ENCODE results near the gene FRMD4B.

FRMD4B gene

DNA sequence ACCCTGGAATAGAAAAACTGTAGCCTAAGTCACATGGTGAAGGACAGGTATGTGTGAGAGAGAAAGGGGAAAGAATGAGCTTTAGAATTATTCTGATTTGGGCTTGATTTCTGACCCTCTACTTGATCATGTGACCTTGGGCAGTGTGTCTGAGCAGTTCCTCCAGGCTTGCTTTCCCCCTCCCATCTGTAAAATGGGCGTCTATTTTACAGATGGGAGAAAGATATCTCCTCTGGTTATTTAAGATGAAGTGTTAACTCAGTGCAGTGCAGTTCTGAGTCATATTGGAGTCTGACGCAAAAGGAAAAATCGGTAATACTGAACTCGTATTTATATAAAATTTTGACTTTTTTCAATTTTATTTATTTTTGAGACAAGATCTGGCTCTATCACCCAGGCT, 225.4 kb downstream of the FRMD4B start:
- H3K27ac ChIP-seq (ENCODE audit: low read depth, low read length, severe bottlenecking) = no peak overlapping the region
- no CpG with 5 or more reads among the region's 4 CpGs for WGBS, 2 experiments (ENCODE audit: insufficient coverage in 2 of 2)
- no peaks in the 10 kb centered on the region for H3K4me1 ChIP-seq (ENCODE audit: control insufficient read depth, insufficient read depth, low read length, poor library complexity, severe bottlenecking)
- H3K4me3 ChIP-seq (ENCODE audit: extremely low read depth, insufficient read depth, low read length, poor library complexity, severe bottlenecking) = no peak overlapping the region
- H3K9me3 ChIP-seq (ENCODE audit: control insufficient read depth, low read length) = no peaks in the 10 kb centered on the region
- no peaks in the 10 kb centered on the region for H3K36me3 ChIP-seq (ENCODE audit: control insufficient read depth, insufficient read depth, low read length)

DNA sequence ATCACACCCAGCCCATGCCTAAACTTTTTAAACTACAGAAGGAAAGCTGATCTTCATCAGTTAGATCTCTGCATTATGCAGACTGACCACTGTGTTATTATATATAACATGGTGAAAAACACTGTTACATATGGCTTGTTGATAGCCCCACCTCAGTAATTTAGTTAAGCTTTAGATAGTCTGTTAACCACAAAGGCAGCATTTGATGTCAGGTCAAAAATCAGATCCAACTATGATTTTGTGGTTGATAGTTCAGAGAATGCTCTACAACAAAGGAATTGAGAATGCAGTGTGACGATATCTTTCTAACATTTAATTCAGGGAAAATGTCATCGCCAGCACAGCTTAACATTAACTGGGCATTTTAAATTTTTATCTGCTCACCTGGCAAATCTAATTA, 225.8 kb downstream of the FRMD4B start:
- Histone ChIP-seq H3K36me3 (ENCODE audit: control insufficient read depth, insufficient read depth, low read length) (no peaks in the 10 kb centered on the region), H3K27ac (ENCODE audit: low read depth, low read length, severe bottlenecking) (no peak overlapping the region), H3K9me3 (ENCODE audit: control insufficient read depth, low read length) (no peaks in the 10 kb centered on the region), H3K4me1 (ENCODE audit: control insufficient read depth, insufficient read depth, low read length, poor library complexity, severe bottlenecking) (no peaks in the 10 kb centered on the region), H3K4me3 (ENCODE audit: extremely low read depth, insufficient read depth, low read length, poor library complexity, severe bottlenecking) (no peak overlapping the region)
- no CpG with 5 or more reads among the region's 2 CpGs for WGBS, 2 experiments (ENCODE audit: insufficient coverage in 2 of 2)

DNA sequence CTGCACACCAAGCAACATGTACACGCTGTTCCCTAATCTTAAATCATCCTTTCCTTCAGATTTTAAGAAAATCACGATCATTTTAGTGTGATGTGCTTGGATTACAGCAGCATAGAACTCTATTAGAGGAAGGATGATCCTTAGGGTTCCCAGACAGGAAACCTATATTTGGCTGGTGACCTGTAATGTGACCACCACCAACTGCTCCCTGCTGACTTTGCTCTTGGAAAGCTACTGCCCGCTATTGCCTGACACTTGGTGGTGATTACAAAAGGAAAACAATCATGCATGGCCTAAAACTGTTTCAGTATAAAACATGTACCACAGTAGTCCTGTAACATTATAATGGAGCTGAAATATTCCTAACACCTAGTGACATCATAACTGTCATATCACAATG, 236.3 kb downstream of the FRMD4B start:
- Histone ChIP-seq H3K9me3 (ENCODE audit: control insufficient read depth, low read length) (no peaks in the 10 kb centered on the region), H3K36me3 (ENCODE audit: control insufficient read depth, insufficient read depth, low read length) (no peaks in the 10 kb centered on the region), H3K27ac (ENCODE audit: low read depth, low read length, severe bottlenecking) (no peak overlapping the region), H3K4me3 (ENCODE audit: extremely low read depth, insufficient read depth, low read length, poor library complexity, severe bottlenecking) (no peak overlapping the region), H3K4me1 (ENCODE audit: control insufficient read depth, insufficient read depth, low read length, poor library complexity, severe bottlenecking) (no peaks in the 10 kb centered on the region)
- WGBS, 2 experiments (ENCODE audit: insufficient coverage in 2 of 2) = 100% methylated on average over 1 of the region's 3 CpGs; no CpG with 5 or more reads in 1 of the 2 experiments

- Histone ChIP-seq H3K9me3 (ENCODE audit: control insufficient read depth, low read length) (no peaks in the 10 kb centered on the region), H3K4me3 (ENCODE audit: extremely low read depth, insufficient read depth, low read length, poor library complexity, severe bottlenecking) (no peak overlapping the region), H3K27ac (ENCODE audit: low read depth, low read length, severe bottlenecking) (no peak overlapping the region), H3K4me1 (ENCODE audit: control insufficient read depth, insufficient read depth, low read length, poor library complexity, severe bottlenecking) (peaks cover 7% of the 10 kb centered on the region), H3K36me3 (ENCODE audit: control insufficient read depth, insufficient read depth, low read length) (no peaks in the 10 kb centered on the region)
Observed at GRCh38 chr3:69145688-69146087, 240.2 kb downstream of the FRMD4B start.

DNA sequence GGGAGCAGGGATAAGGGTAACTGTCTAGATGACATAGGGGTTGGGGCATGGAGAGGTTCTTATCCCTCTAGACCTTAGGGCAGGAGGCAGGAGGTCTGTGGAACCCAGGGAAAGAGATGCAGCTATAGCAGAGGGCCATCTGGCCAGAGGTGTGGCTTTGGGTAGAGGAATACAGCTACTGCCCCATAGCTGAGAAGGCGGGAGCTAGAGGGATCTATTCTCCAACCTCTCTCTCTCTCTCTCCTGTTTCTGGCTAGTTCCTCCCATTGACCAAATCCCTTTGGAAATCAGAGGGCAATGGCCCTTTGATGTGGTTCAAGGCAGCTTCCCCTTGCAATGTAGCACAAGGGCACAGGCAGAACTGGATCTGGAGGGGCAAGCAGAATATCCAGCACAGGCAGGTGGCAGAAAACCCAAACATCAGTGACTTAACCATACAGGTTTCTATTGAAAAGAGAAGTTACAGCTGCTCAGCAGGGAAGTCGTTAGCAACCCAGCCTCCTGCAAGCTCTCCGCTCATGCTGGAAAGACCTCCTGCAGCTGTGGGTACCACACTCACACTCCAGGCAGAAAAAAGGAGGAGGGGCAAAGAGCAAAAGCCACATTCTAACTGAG, 241.2 kb downstream of the FRMD4B start:
- no peaks in the 10 kb centered on the region for H3K9me3 ChIP-seq (ENCODE audit: control insufficient read depth, low read length)
- WGBS, 2 experiments (ENCODE audit: insufficient coverage in 2 of 2) = 20% methylated on average over 1 of the region's 3 CpGs; no CpG with 5 or more reads in 1 of the 2 experiments
- no peaks in the 10 kb centered on the region for H3K36me3 ChIP-seq (ENCODE audit: control insufficient read depth, insufficient read depth, low read length)
- H3K27ac ChIP-seq (ENCODE audit: low read depth, low read length, severe bottlenecking) = no peak overlapping the region
- peaks cover 7% of the 10 kb centered on the region for H3K4me1 ChIP-seq (ENCODE audit: control insufficient read depth, insufficient read depth, low read length, poor library complexity, severe bottlenecking)
- H3K4me3 ChIP-seq (ENCODE audit: extremely low read depth, insufficient read depth, low read length, poor library complexity, severe bottlenecking) = no peak overlapping the region

DNA sequence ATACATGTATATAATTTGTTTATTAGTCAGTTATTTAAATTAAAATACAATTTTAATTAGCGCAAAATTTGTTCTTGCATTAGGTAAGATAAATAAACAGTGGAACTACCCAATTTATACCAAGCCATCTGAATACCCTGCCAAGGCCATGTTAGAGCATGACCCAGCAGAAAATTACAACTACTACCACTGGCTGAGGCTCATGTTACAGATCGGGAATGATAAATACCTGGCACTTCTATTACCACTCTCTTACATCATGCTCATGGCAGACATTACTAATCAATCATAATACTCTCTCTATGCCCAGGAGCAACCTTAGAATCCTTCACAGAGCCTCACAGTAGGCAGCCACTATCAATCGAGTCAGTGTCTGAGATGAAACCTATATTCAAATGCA, 242.3 kb downstream of the FRMD4B start:
- Histone ChIP-seq H3K27ac (ENCODE audit: low read depth, low read length, severe bottlenecking) (no peak overlapping the region), H3K36me3 (ENCODE audit: control insufficient read depth, insufficient read depth, low read length) (no peaks in the 10 kb centered on the region), H3K4me3 (ENCODE audit: extremely low read depth, insufficient read depth, low read length, poor library complexity, severe bottlenecking) (no peak overlapping the region), H3K9me3 (ENCODE audit: control insufficient read depth, low read length) (no peaks in the 10 kb centered on the region), H3K4me1 (ENCODE audit: control insufficient read depth, insufficient read depth, low read length, poor library complexity, severe bottlenecking) (peaks cover 7% of the 10 kb centered on the region)
- WGBS, 2 experiments (ENCODE audit: insufficient coverage in 2 of 2) = 63 to 80% methylated on average over 1 of the region's 3 CpGs

GRCh38 chr3:69142797-69143454, 243.0 kb downstream of the FRMD4B start:
- WGBS, 2 experiments (ENCODE audit: insufficient coverage in 2 of 2) = no CpG with 5 or more reads among the region's 4 CpGs
- H3K36me3 ChIP-seq (ENCODE audit: control insufficient read depth, insufficient read depth, low read length) = no peaks in the 10 kb centered on the region
- H3K4me1 ChIP-seq (ENCODE audit: control insufficient read depth, insufficient read depth, low read length, poor library complexity, severe bottlenecking) = peaks cover 7% of the 10 kb centered on the region

GRCh38 chr3:69142090-69142489, 243.8 kb downstream of the FRMD4B start:
- Histone ChIP-seq H3K4me1 (ENCODE audit: control insufficient read depth, insufficient read depth, low read length, poor library complexity, severe bottlenecking) (peaks cover 7% of the 10 kb centered on the region), H3K36me3 (ENCODE audit: control insufficient read depth, insufficient read depth, low read length) (no peaks in the 10 kb centered on the region), H3K4me3 (ENCODE audit: extremely low read depth, insufficient read depth, low read length, poor library complexity, severe bottlenecking) (no peak overlapping the region), H3K27ac (ENCODE audit: low read depth, low read length, severe bottlenecking) (no peak overlapping the region), H3K9me3 (ENCODE audit: control insufficient read depth, low read length) (no peaks in the 10 kb centered on the region)
- 67 to 90% methylated on average over 1 of the region's 3 CpGs for WGBS, 2 experiments (ENCODE audit: insufficient coverage in 2 of 2)

More at GRCh38 chr3:69142797-69143454, 243.0 kb downstream of the FRMD4B start:
- Histone ChIP-seq H3K4me3 (ENCODE audit: extremely low read depth, insufficient read depth, low read length, poor library complexity, severe bottlenecking) (no peak overlapping the region), H3K27ac (ENCODE audit: low read depth, low read length, severe bottlenecking) (no peak overlapping the region), H3K9me3 (ENCODE audit: control insufficient read depth, low read length) (no peaks in the 10 kb centered on the region)

GRCh38 chr3:69141313-69141712, 244.6 kb downstream of the FRMD4B start:
- peaks cover 7% of the 10 kb centered on the region for H3K4me1 ChIP-seq (ENCODE audit: control insufficient read depth, insufficient read depth, low read length, poor library complexity, severe bottlenecking)
- no peak overlapping the region for H3K4me3 ChIP-seq (ENCODE audit: extremely low read depth, insufficient read depth, low read length, poor library complexity, severe bottlenecking)
- H3K27ac ChIP-seq (ENCODE audit: low read depth, low read length, severe bottlenecking) = no peak overlapping the region
- H3K36me3 ChIP-seq (ENCODE audit: control insufficient read depth, insufficient read depth, low read length) = no peaks in the 10 kb centered on the region
- no peaks in the 10 kb centered on the region for H3K9me3 ChIP-seq (ENCODE audit: control insufficient read depth, low read length)

DNA sequence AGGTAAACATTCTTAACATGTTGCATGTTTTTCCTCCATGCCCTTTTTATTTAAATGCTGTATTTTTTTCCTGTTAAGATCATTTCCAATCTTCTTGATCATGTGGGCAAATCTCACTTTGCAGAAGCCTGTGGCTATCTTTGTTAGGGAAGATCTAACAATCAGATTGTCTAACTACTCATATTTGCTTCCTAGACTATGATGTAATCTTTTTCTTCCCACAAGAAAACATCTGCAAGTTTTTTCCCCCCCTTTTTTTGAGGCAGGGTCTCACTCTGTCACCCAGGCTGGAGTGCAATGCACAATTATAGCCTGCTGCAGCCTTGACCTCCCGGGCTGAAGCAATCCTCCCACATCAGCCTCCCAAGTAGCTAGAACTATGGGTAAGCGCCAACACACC, 248.5 kb downstream of the FRMD4B start:
- Histone ChIP-seq H3K27ac (ENCODE audit: low read depth, low read length, severe bottlenecking) (no peak overlapping the region), H3K9me3 (ENCODE audit: control insufficient read depth, low read length) (no peaks in the 10 kb centered on the region), H3K4me3 (ENCODE audit: extremely low read depth, insufficient read depth, low read length, poor library complexity, severe bottlenecking) (no peak overlapping the region), H3K4me1 (ENCODE audit: control insufficient read depth, insufficient read depth, low read length, poor library complexity, severe bottlenecking) (peaks cover under 1% of the 10 kb centered on the region), H3K36me3 (ENCODE audit: control insufficient read depth, insufficient read depth, low read length) (no peaks in the 10 kb centered on the region)
- WGBS, 2 experiments (ENCODE audit: insufficient coverage in 2 of 2) = 100% methylated on average over 1 of the region's 2 CpGs; no CpG with 5 or more reads in 1 of the 2 experiments

GRCh38 chr3:69137005-69137404, 248.9 kb downstream of the FRMD4B start:
- Histone ChIP-seq H3K9me3 (ENCODE audit: control insufficient read depth, low read length) (no peaks in the 10 kb centered on the region), H3K4me3 (ENCODE audit: extremely low read depth, insufficient read depth, low read length, poor library complexity, severe bottlenecking) (no peak overlapping the region), H3K4me1 (ENCODE audit: control insufficient read depth, insufficient read depth, low read length, poor library complexity, severe bottlenecking) (no peaks in the 10 kb centered on the region), H3K36me3 (ENCODE audit: control insufficient read depth, insufficient read depth, low read length) (no peaks in the 10 kb centered on the region), H3K27ac (ENCODE audit: low read depth, low read length, severe bottlenecking) (no peak overlapping the region)
